Measurements from ENCODE around the gene ZFP37. TPM values are rescaled to one million over a fixed set of nuclear protein-coding genes. Genes with fewer than 3 reads are reported as not detected.

ZFP37 gene
- total RNA-seq, 4 donors from 2014 or later, result 1.3 to 2.5 (median 1.9) TPM

DNA sequence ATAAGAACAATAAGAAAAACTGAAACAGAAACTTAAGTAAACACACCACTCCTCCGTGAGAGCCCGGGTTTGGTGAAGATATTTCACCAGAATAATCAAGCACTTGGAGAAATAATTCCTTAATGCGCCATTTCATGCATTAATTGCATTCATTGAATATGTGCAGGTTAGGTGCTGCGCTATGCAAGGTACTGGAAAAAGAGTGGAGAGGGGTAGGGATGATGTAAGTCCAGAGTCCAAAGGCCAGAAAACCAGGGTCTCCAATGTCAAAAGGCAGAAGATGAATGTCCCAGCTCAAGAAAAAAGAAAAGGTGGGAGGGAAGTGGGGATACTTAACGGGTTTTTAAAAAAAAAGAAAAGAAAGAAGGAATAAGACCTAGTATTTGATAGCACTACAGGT lies 669 bp upstream of the ZFP37 start:
- DNase-seq (ENCODE audit: low spot score), result no peak
- TF ChIP-seq, protein P1, sequence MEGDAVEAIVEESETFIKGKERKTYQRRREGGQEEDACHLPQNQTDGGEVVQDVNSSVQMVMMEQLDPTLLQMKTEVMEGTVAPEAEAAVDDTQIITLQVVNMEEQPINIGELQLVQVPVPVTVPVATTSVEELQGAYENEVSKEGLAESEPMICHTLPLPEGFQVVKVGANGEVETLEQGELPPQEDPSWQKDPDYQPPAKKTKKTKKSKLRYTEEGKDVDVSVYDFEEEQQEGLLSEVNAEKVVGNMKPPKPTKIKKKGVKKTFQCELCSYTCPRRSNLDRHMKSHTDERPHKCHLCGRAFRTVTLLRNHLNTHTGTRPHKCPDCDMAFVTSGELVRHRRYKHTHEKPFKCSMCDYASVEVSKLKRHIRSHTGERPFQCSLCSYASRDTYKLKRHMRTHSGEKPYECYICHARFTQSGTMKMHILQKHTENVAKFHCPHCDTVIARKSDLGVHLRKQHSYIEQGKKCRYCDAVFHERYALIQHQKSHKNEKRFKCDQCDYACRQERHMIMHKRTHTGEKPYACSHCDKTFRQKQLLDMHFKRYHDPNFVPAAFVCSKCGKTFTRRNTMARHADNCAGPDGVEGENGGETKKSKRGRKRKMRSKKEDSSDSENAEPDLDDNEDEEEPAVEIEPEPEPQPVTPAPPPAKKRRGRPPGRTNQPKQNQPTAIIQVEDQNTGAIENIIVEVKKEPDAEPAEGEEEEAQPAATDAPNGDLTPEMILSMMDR (IDR thresholded peaks at IDR 0.05), result no peak
- ATAC-seq (ENCODE audit: low FRiP score), result no peak

DNA sequence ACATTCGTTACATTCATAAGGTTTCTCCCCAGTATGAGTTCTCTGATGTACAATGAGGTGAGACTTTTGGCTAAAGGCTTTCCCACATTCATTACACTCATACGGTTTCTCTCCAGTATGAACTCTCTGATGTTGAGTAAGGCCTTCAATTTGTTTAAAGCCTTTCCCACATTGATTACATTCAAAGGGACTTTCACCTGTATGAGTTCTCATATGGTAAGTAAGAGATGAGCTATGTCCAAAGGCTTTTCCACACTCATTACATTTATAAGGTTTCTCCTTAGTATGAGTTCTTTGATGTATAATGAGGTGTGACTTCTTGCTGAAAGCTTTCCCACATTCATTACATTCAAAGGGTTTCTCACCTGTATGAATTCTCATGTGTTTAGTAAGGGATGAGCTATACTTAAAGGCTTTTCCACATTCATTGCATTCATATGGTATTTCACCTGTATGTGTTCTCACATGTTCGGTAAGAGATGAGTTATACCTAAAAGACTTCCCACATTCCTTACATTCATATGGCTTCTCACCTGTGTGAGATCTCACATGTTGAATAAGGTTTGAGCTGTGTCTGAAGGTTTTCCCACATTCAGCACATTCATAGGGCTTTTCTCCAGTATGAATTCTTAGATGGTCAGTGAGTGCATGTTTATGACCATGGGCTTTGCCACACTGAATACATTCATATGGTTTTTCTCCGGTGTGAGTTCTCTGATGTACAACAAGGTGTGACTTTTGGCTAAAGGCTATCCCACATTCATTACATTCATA lies 13.5 kb downstream of the ZFP37 start:
- ATAC-seq (ENCODE audit: low FRiP score), result no peak
- DNase-seq (ENCODE audit: low spot score), result no peak
- TF ChIP-seq, protein P1 (IDR thresholded peaks at IDR 0.05), result no peak

DNA sequence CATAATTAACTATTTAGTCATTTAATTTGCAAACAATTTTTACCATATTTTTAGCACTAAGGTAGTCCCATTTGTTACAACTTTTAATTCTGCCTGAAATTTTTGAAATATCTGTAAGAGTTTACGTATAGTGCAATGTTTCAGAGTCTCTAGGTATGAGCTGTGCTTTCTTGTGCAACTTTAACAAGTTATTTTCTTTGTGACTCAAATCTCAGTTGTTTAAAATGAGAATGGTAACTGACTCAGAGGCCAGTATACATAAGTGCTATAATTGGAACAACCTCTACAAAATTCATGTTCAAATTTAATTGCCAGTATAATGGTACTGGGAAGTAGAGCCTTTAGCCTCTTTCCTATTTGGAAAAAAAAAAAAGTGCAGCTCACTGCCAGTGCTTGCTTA lies 30.3 kb downstream of the ZFP37 start:
- DNase-seq (ENCODE audit: low spot score) (no peak), ATAC-seq (ENCODE audit: low FRiP score) (no peak)
- TF ChIP-seq, protein P1 (IDR thresholded peaks at IDR 0.05), result no peak

DNA sequence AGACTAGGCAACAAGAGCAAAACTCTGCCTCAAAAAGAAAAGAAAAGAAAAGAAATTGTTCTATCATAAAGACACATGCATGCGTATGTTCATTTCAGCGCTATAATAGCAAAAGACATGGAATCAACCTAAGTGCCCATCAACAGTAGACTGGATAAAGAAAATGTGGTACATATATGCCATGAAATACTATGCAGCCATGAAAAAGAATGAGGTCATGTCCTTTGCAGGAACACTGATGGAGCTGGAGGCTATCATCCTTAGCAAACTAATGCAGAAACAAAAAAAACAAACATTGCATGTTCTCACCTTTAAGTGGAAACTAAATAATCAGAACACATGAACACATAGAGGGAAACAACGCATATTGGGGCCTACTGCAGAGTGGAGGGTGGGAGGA lies 38.3 kb downstream of the ZFP37 start:
- ATAC-seq (ENCODE audit: low FRiP score) (no peak), DNase-seq (ENCODE audit: low spot score) (no peak)
- TF ChIP-seq, protein P1 (IDR thresholded peaks at IDR 0.05), result no peak

DNA sequence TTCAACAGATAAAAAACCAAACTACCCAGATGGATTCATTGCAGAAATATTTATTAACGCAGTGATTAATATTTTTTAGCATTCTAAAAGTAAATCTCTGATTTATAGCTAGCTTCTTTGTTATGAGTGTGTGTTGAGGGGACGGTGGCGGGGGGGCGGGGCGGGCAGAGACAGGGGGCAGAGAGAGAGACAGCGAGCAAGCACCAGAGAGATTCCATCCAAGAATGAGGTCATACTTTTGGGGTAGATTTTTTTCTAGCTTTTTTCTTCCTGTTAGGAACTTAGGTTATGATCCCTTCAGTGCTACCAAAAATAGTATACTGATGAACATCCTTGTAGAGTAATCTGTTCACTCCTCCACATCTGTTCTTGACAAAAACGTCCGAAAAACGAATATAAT lies 44.0 kb downstream of the ZFP37 start:
- TF ChIP-seq, protein P1 (IDR thresholded peaks at IDR 0.05), result no peak
- ATAC-seq (ENCODE audit: low FRiP score) (no peak), DNase-seq (ENCODE audit: low spot score) (no peak)

DNA sequence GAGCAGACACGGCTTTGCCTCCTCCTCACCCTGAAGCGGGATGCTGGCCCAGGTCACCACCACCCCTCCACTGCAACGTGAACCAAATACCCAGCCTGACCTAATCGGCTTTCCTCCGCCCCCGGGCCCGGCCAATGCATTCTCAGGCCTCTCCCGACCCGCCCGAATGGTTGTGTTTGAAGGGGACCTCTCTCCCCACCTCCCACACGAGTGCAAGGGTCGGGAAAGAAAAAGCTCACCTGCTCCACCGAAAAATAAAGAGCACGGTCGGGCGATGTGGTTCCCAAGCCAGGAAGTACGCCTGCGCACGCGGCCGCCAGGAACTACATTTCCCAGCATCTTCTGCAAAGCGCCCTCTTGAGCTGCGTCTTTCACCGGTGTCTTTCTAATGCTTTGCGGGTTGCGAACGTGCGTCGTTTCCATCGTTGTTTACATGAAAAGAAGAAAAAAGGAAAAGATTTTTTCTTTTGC lies 44.6 kb downstream of the ZFP37 start, which contains the start of gene ZNF883:
Gene ZNF883 (minus strand): TSS at position 282 of the 471 bp plus-strand sequence.
- no peak for DNase-seq (ENCODE audit: low spot score)
- TF ChIP-seq, protein P1 (IDR thresholded peaks at IDR 0.05), result no peak
- ATAC-seq (ENCODE audit: low FRiP score), result no peak

DNA sequence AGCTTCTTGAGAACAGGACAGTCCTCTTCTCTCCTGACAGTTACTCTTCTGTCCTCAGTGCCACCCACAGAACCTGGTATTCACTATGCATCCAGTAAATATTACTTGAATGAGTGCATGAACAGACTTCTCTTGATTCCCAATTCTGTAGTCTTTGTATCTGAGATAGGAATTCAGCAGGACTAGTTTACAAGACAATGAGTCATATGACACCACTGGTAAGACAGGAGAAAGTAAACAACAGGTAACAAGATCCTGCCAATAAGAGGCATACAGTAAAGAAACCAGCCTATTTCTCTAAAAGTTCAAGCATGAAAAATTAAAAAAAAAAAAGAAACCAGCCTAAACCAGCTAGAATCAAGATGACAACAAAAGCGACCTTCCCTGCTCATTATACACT lies 50.7 kb downstream of the ZFP37 start:
- no peak for ATAC-seq (ENCODE audit: low FRiP score)
- DNase-seq (ENCODE audit: low spot score), result no peak
- TF ChIP-seq, protein P1 (IDR thresholded peaks at IDR 0.05), result no peak

Data from omental fat pad (tissue), 4 donors.